ENCODE data around the gene EPB42.

DNA sequence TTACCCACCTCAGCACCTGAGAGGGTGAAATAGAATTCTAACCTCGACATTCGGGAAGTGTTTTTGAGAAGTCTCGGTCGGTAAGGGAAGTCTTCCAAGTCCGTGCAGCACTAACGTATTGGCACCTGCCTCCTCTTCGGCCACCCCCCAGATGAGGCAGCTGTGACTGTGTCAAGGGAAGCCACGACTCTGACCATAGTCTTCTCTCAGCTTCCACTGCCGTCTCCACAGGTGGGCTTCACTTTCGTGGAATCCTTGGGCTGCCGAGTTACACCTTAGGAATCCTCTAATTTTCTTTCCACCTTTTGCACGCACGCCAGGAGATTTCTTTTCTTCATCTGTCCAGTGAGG lies 34.8 kb downstream of the EPB42 start:
- TF ChIP-seq, protein P1, sequence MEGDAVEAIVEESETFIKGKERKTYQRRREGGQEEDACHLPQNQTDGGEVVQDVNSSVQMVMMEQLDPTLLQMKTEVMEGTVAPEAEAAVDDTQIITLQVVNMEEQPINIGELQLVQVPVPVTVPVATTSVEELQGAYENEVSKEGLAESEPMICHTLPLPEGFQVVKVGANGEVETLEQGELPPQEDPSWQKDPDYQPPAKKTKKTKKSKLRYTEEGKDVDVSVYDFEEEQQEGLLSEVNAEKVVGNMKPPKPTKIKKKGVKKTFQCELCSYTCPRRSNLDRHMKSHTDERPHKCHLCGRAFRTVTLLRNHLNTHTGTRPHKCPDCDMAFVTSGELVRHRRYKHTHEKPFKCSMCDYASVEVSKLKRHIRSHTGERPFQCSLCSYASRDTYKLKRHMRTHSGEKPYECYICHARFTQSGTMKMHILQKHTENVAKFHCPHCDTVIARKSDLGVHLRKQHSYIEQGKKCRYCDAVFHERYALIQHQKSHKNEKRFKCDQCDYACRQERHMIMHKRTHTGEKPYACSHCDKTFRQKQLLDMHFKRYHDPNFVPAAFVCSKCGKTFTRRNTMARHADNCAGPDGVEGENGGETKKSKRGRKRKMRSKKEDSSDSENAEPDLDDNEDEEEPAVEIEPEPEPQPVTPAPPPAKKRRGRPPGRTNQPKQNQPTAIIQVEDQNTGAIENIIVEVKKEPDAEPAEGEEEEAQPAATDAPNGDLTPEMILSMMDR (IDR thresholded peaks at IDR 0.05) = peak in 1 of 4 donors; percentile 0
- no peak for TF ChIP-seq POLR2A (IDR thresholded peaks at IDR 0.05)

Measured in right lobe of liver (tissue), 4 donors.